Caco-2 (cell line): ENCODE data around the gene HS1BP3. TPM values are rescaled to one million over a fixed set of nuclear protein-coding genes. Genes with fewer than 3 reads are reported as not detected.

Experiments used
- BruUV-seq: library from RNA; stranded (reverse); fragments of 400-500 nt; replicated peaks from 2 replicates; lab custom pipeline; 2021; lab: Mats Ljungman, UMichigan
- CTCF ChIA-PET: fragments of 300-600 bp; sonication (Branson Sonifier 250); formaldehyde crosslinking; loops from one replicate; lab custom pipeline; 2022; ENCODE audit warnings: antibody characterized with exemption; lab: Charles Lee
- POLR2A ChIA-PET: fragments of 300-600 bp; sonication (Branson Sonifier 250); formaldehyde crosslinking; loops from one replicate; lab custom pipeline; 2022; ENCODE audit warnings: antibody characterized with exemption; lab: Charles Lee
- DNase-seq, 2 experiments: peaks; one replicate each; pipeline versions ENCODE4 v3.0.0 to v3.0.0-alpha.2; 2020 to 2022
- H3K27me3 ChIP-seq: replicated peaks from 2 replicates; pipeline ENCODE4 v1.6.0; 2011; ENCODE audit warnings: low read length; ENCODE audit not compliant: control insufficient read depth, insufficient read depth
- H3K36me3 ChIP-seq: 2 replicates; pipeline ENCODE4 v1.5.1; 2011; ENCODE audit warnings: low read length; ENCODE audit not compliant: control insufficient read depth, insufficient read depth
- H3K4me1 ChIP-seq: fragments of 250-450 bp; sonication (Bioruptor Pico); 2 replicates; pipeline ENCODE4 v1.5.1; 2020; ENCODE audit warnings: mild to moderate bottlenecking
- H3K4me3 ChIP-seq: 2 replicates; pipeline ENCODE4 v1.5.1; 2011; ENCODE audit warnings: low read depth, mild to moderate bottlenecking, control low read depth, low read length
- H3K9me3 ChIP-seq: fragments of 250-450 bp; sonication (Bioruptor Pico); 2 replicates; pipeline ENCODE4 v1.5.1; 2020; ENCODE audit warnings: mild to moderate bottlenecking, moderate library complexity
- H3K27ac Mint-ChIP-seq: one replicate; pipeline ENCODE4 v1.8.0; 2022; ENCODE audit warnings: mixed read lengths; ENCODE audit not compliant: unreplicated experiment
- H3K27me3 Mint-ChIP-seq: one replicate; pipeline ENCODE4 v1.8.0; 2022; ENCODE audit warnings: mixed read lengths; ENCODE audit not compliant: insufficient read depth, unreplicated experiment
- H3K36me3 Mint-ChIP-seq: one replicate; pipeline ENCODE4 v1.8.0; 2022; ENCODE audit warnings: mild to moderate bottlenecking, mixed read lengths; ENCODE audit not compliant: insufficient read depth, unreplicated experiment
- H3K4me1 Mint-ChIP-seq: one replicate; pipeline ENCODE4 v1.8.0; 2022; ENCODE audit warnings: low read depth, mixed read lengths; ENCODE audit not compliant: unreplicated experiment
- H3K4me3 Mint-ChIP-seq: one replicate; pipeline ENCODE4 v1.8.0; 2022; ENCODE audit warnings: mild to moderate bottlenecking, moderate library complexity, mixed read lengths; ENCODE audit not compliant: unreplicated experiment
- H3K9me3 Mint-ChIP-seq: one replicate; pipeline ENCODE4 v1.8.0; 2022; ENCODE audit warnings: mixed read lengths; ENCODE audit not compliant: unreplicated experiment
- CTCF ChIP-seq, 2 experiments: fragments of 200-600 bp in 1 of 2; IDR thresholded peaks; 1 replicate in 1 of 2; 2 replicates in 1 of 2; pipeline versions ENCODE4 v1.5.1 to v1.8.0; 2011 to 2022; ENCODE audit warnings: antibody characterized with exemption in 1 of 2, control low read depth in 1 of 2, inconsistent platforms in 1 of 2, low read depth in 1 of 2, low read length in 1 of 2, mild to moderate bottlenecking in 1 of 2, moderate library complexity in 1 of 2; ENCODE audit not compliant: insufficient read depth in 1 of 2, severe bottlenecking in 1 of 2, unreplicated experiment in 1 of 2
- intact Hi-C: fragments of 100-400 bp; cut with micrococcal nuclease; formaldehyde crosslinking; loops from one replicate; pipeline ENCODE4 v1.10.0; 2022; ENCODE audit not compliant: unreplicated experiment
- total RNA-seq: library from RNA; stranded (reverse); gene quantifications from 2 replicates; pipeline ENCODE4 v1.2.3, GENCODE V29; 2022

Gene HS1BP3
- total RNA-seq, 1 experiment from 2014 or later, result 31.1 TPM

DNA sequence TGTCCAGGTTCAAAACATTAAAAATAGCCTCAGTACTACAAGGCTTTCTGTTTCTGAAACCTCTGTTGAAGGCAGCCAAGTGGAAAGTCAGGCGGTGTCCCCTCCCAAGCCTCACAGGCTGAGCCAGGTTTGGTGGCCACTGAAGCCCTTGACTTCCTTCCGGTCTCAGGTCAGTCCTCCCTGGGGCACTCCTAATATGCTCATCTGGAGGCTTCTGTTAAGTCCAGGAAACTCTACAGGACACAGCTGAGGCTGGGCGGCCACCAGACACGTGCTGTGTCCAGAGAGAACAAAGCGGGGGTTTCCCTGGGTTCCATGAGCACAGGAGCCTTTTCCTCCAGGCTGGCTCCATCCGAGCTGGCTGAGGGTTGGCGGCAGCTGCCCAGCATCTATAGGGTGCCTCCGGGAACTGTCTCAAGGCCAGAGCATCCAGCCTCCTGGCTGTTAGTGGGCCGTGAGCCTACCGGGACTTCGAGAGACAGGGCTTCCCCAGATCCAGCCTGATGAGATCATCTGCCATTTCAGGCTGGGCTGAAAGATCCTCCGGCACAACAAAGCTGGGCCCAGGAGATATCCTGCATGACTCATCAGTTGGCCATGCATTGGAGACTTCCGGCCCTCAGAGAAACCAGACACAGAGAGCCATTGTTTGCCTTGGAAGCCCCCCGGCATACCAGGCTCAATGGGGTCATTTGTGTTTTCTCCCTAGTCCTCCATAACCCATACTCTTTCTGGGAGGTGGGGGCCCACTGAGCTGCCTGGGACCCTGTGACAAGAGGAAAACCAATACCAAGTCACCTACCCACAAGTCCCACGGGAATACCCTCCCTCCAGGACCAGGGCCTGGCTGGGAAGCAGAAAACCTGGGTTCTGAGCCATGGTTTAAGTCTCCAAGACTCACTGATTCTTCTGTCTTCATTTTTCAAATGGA lies 71.7 kb downstream of the HS1BP3 start:
- Mint-ChIP-seq H3K36me3 (no peaks in the 10 kb centered on the region), H3K27ac (peak overlapping the region; percentile 85), H3K9me3 (no peaks in the 10 kb centered on the region), H3K4me3 (no peak overlapping the region), H3K27me3 (no peaks in the 10 kb centered on the region), H3K4me1 (peaks cover 40% of the 10 kb centered on the region)
- CTCF ChIA-PET, result interaction anchor here (0.6 kb wide), 1 partner anchor 52 kb away, joined by 4 read pairs; no protein-coding TSS in a partner anchor
- Histone ChIP-seq H3K9me3 (no peaks in the 10 kb centered on the region), H3K27me3 (no peaks in the 10 kb centered on the region), H3K4me3 (no peak overlapping the region), H3K4me1 (peaks cover 53% of the 10 kb centered on the region), H3K36me3 (no peaks in the 10 kb centered on the region)
- no peak for TF ChIP-seq CTCF (IDR thresholded peaks at IDR 0.05; ENCODE audit: insufficient read depth in 1 of 2, low read depth in 1 of 2, low read length in 1 of 2, severe bottlenecking in 1 of 2, unreplicated experiment in 1 of 2)
- intact Hi-C loops, result loop anchor here (1.0 kb wide), 1 partner anchor 14 kb away; no protein-coding TSS in a partner anchor
- POLR2A ChIA-PET, result interaction anchor here (2.7 kb wide), 1 partner anchor 132 kb away, joined by 15 read pairs; the partner anchor contains the start of gene RHOB
- BruUV-seq, result no TSS peak
- peak; percentile 65 to 84 for DNase-seq

GRCh38 chr2:20578266-20578894 lies 72.5 kb downstream of the HS1BP3 start:
- DNase-seq, result no peak
- H3K9me3 Mint-ChIP-seq, result no peaks in the 10 kb centered on the region
- Histone ChIP-seq H3K9me3 (no peaks in the 10 kb centered on the region), H3K4me1 (peaks cover 45% of the 10 kb centered on the region), H3K36me3 (no peaks in the 10 kb centered on the region), H3K4me3 (no peak overlapping the region), H3K27me3 (no peaks in the 10 kb centered on the region)
- no peaks in the 10 kb centered on the region for H3K27me3 Mint-ChIP-seq
- POLR2A ChIA-PET, result interaction anchor here (2.7 kb wide), 1 partner anchor 131 kb away, joined by 15 read pairs; the partner anchor contains the start of gene RHOB
- no peak for TF ChIP-seq CTCF (IDR thresholded peaks at IDR 0.05; ENCODE audit: insufficient read depth in 1 of 2, low read depth in 1 of 2, low read length in 1 of 2, severe bottlenecking in 1 of 2, unreplicated experiment in 1 of 2)
- no peaks in the 10 kb centered on the region for H3K36me3 Mint-ChIP-seq
- peaks cover 33% of the 10 kb centered on the region for H3K4me1 Mint-ChIP-seq
- no TSS peak for BruUV-seq
- H3K27ac Mint-ChIP-seq, result no peak overlapping the region
- CTCF ChIA-PET, result no interaction called here
- H3K4me3 Mint-ChIP-seq, result no peak overlapping the region
- intact Hi-C loops, result no loop called here

- intact Hi-C loops, result no loop called here
- no TSS peak for BruUV-seq
- ChIA-PET CTCF (no interaction called here), POLR2A (interaction anchor here (1.2 kb wide), 1 partner anchor 131 kb away, joined by 8 read pairs; the partner anchor contains the start of gene RHOB)
- Histone ChIP-seq H3K4me3 (no peak overlapping the region), H3K27me3 (no peaks in the 10 kb centered on the region), H3K9me3 (no peaks in the 10 kb centered on the region), H3K36me3 (no peaks in the 10 kb centered on the region), H3K4me1 (peaks cover 38% of the 10 kb centered on the region)
- TF ChIP-seq CTCF (IDR thresholded peaks at IDR 0.05; ENCODE audit: insufficient read depth in 1 of 2, low read depth in 1 of 2, low read length in 1 of 2, severe bottlenecking in 1 of 2, unreplicated experiment in 1 of 2), result no peak
- no peaks in the 10 kb centered on the region for H3K9me3 Mint-ChIP-seq
- H3K27ac Mint-ChIP-seq, result no peak overlapping the region
- H3K4me3 Mint-ChIP-seq, result no peak overlapping the region
- peaks cover 29% of the 10 kb centered on the region for H3K4me1 Mint-ChIP-seq
- H3K36me3 Mint-ChIP-seq, result no peaks in the 10 kb centered on the region
- no peak for DNase-seq
- H3K27me3 Mint-ChIP-seq, result no peaks in the 10 kb centered on the region
Measured at GRCh38 chr2:20577495-20578235, 73.2 kb downstream of the HS1BP3 start.
